HepG2 (cell line): ENCODE results near the gene HNRNPAB. TPM values are rescaled to one million over a fixed set of nuclear protein-coding genes. Genes with fewer than 3 reads are reported as not detected.

Source experiments
- ADNP ChIP-seq: sonication (generic); formaldehyde crosslinking; IDR thresholded peaks from 2 replicates; pipeline ENCODE4 v1.4.0; 2020; ENCODE audit warnings: missing genetic modification reagents
- BRD4 ChIP-seq: sonication (generic); formaldehyde crosslinking; IDR thresholded peaks from 2 replicates; pipeline ENCODE4 v1.4.0; 2020; ENCODE audit warnings: missing genetic modification reagents
- DMAP1 ChIP-seq: IDR thresholded peaks from 2 replicates; pipeline ENCODE4 v1.6.1; 2016
- HIVEP1 ChIP-seq: sonication (generic); formaldehyde crosslinking; IDR thresholded peaks from 2 replicates; pipeline ENCODE4 v1.4.0; 2020; ENCODE audit warnings: mild to moderate bottlenecking, missing genetic modification reagents
- IRF2 ChIP-seq: IDR thresholded peaks from 2 replicates; pipeline ENCODE4 v1.6.1; 2018; ENCODE audit warnings: missing genetic modification reagents, missing compliant biosample characterization
- KDM5A ChIP-seq: fragments of 200-600 bp; sonication (generic); IDR thresholded peaks from 2 replicates; pipeline ENCODE4 v1.7.0; 2018; ENCODE audit warnings: antibody characterized with exemption, mild to moderate bottlenecking, low read length, borderline replicate concordance
- RBM39 ChIP-seq: fragments of 200-400 bp; formaldehyde crosslinking; IDR thresholded peaks from one replicate; pipeline ENCODE4 v1.6.1; 2018; ENCODE audit warnings: antibody characterized with exemption, mild to moderate bottlenecking, low read depth, low read length; ENCODE audit not compliant: poor library complexity, severe bottlenecking
- ZNF235 ChIP-seq: sonication (generic); formaldehyde crosslinking; IDR thresholded peaks from 2 replicates; pipeline ENCODE4 v1.8.1; 2023; ENCODE audit warnings: mild to moderate bottlenecking, missing genetic modification reagents, borderline replicate concordance
- ZNF589 ChIP-seq: sonication (generic); formaldehyde crosslinking; conservative IDR thresholded peaks from 2 replicates; pipeline ENCODE4 v1.8.0; 2022; ENCODE audit warnings: mild to moderate bottlenecking, moderate library complexity, missing genetic modification reagents
- ZSCAN25 ChIP-seq: sonication (generic); formaldehyde crosslinking; IDR thresholded peaks from 2 replicates; pipeline ENCODE4 v1.8.0; 2022; ENCODE audit warnings: mild to moderate bottlenecking, missing genetic modification reagents
- polyA plus RNA-seq, 8 experiments: library from polyadenylated mRNA; depleted of rRNA in 3 of 8; stranded (reverse) in 7 of 8; unstranded in 1 of 8; fragments of >200 nt; fragmentation: Illumina TruSeq in 4 of 8; extraction: Trizol in 4 of 8; gene quantifications; 2 replicates each; pipeline versions ENCODE4 v1.2.1 to v1.2.3, GENCODE V29; 2011 to 2016; ENCODE audit warnings: low read depth in 4 of 8, missing spikeins in 1 of 8, mixed read lengths in 1 of 8; ENCODE audit not compliant: insufficient read depth in 1 of 8
- total RNA-seq, 5 experiments: library from RNA; depleted of rRNA; stranded (reverse); fragments of >200 nt; fragmentation: Illumina TruSeq; extraction: Trizol; gene quantifications; 2 replicates each; pipeline ENCODE4 v1.2.3, GENCODE V29; 2016; ENCODE audit warnings: low read depth in 1 of 5
- TF ChIP-seq, protein P1 (sequence below): sonication (generic); formaldehyde crosslinking; IDR thresholded peaks from 2 replicates; pipeline ENCODE4 v1.5.0; 2020; ENCODE audit warnings: mild to moderate bottlenecking, missing genetic modification reagents
- TF ChIP-seq, protein P2 (sequence below): sonication (generic); formaldehyde crosslinking; IDR thresholded peaks from 2 replicates; pipeline ENCODE4 v1.4.0; 2020; ENCODE audit warnings: mild to moderate bottlenecking, missing genetic modification reagents

Gene HNRNPAB
- total and polyA plus RNA-seq, 2 of the 13 experiments (the other 11 are each of a cell fraction or from before 2014, with no cell fraction given) = 62.6 to 111 TPM

DNA sequence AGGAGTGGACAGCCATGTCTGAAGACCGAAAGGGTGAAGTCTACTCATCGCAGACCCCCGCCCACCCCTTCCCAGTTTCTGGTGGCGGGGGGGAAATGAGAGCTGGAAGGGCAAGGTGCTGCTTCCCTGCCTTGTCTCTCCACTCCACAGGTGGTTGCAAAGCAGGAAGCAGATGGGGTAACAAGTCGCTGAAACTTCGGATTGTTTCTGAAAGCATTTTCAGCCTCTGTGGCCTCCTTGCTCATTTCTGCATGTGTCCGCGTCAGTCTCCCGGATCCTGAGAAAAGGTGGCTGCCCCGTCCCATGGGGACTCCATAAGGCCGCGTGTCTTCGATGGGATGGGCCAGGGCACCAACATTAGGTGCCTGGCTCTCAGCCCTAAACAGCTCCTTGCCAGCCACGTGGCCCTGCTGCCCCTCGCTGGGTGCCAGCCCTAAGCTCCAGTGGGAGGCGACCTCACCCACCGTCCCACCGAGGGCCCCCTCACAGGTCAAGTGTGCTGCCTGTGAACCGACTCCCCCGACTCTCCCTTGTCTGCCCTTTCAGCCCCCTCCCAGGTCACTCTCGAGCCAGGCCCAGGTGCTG, 27.3 kb downstream of the HNRNPAB start (continued):
- TF ChIP-seq, protein P1, sequence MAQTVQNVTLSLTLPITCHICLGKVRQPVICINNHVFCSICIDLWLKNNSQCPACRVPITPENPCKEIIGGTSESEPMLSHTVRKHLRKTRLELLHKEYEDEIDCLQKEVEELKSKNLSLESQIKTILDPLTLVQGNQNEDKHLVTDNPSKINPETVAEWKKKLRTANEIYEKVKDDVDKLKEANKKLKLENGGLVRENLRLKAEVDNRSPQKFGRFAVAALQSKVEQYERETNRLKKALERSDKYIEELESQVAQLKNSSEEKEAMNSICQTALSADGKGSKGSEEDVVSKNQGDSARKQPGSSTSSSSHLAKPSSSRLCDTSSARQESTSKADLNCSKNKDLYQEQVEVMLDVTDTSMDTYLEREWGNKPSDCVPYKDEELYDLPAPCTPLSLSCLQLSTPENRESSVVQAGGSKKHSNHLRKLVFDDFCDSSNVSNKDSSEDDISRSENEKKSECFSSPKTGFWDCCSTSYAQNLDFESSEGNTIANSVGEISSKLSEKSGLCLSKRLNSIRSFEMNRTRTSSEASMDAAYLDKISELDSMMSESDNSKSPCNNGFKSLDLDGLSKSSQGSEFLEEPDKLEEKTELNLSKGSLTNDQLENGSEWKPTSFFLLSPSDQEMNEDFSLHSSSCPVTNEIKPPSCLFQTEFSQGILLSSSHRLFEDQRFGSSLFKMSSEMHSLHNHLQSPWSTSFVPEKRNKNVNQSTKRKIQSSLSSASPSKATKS = no peak; the same call in 1 of the 2 replicates
- TF ChIP-seq ZNF589 (no peak), IRF2 (no peak), BRD4 (CRISPR knock-in tag) (0 out of 2 replicates have a peak, but pooled peaks have one; percentile 19), RBM39 (no peak), HIVEP1 (CRISPR knock-in tag) (no peak), DMAP1 (CRISPR knock-in tag) (no peak), ZNF235 (no peak), KDM5A (no peak), ZSCAN25 (no peak), ADNP (CRISPR knock-in tag) (no peak)
- TF ChIP-seq, protein P2, sequence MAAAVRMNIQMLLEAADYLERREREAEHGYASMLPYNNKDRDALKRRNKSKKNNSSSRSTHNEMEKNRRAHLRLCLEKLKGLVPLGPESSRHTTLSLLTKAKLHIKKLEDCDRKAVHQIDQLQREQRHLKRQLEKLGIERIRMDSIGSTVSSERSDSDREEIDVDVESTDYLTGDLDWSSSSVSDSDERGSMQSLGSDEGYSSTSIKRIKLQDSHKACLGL (CRISPR knock-in tag) = peak; percentile 77; the same call in 1 of the 2 replicates
